ENCODE results near the gene CACNA2D1.

The CACNA2D1 gene

DNA sequence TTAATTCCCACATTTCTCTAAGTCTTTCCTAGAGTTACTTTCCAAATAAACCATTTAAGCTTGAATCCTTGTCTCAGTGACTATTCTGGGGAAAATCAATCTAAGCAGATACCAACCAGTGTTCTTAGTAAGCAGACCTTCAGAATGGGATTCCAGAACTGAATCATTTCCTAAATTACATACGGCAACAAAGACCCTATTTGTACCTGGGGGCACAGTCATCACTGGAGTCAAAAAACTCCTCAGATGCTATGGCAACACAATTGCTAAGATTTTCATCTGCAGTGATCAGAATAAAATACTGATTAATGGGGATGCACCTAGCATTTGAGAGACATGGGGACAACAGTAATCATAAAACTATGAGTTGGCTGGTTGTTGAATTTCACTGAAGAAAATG, 389.0 kb downstream of the CACNA2D1 start:
- no peak for DNase-seq (ENCODE audit: low read depth)
- TF ChIP-seq, protein P1, sequence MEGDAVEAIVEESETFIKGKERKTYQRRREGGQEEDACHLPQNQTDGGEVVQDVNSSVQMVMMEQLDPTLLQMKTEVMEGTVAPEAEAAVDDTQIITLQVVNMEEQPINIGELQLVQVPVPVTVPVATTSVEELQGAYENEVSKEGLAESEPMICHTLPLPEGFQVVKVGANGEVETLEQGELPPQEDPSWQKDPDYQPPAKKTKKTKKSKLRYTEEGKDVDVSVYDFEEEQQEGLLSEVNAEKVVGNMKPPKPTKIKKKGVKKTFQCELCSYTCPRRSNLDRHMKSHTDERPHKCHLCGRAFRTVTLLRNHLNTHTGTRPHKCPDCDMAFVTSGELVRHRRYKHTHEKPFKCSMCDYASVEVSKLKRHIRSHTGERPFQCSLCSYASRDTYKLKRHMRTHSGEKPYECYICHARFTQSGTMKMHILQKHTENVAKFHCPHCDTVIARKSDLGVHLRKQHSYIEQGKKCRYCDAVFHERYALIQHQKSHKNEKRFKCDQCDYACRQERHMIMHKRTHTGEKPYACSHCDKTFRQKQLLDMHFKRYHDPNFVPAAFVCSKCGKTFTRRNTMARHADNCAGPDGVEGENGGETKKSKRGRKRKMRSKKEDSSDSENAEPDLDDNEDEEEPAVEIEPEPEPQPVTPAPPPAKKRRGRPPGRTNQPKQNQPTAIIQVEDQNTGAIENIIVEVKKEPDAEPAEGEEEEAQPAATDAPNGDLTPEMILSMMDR (IDR thresholded peaks at IDR 0.05; ENCODE audit: control insufficient read depth, insufficient read depth, low read depth, low read length, missing control alignments) = no peak
- no peak overlapping the region for H3K4me3 ChIP-seq (ENCODE audit: control insufficient read depth, low read depth, low read length)

DNA sequence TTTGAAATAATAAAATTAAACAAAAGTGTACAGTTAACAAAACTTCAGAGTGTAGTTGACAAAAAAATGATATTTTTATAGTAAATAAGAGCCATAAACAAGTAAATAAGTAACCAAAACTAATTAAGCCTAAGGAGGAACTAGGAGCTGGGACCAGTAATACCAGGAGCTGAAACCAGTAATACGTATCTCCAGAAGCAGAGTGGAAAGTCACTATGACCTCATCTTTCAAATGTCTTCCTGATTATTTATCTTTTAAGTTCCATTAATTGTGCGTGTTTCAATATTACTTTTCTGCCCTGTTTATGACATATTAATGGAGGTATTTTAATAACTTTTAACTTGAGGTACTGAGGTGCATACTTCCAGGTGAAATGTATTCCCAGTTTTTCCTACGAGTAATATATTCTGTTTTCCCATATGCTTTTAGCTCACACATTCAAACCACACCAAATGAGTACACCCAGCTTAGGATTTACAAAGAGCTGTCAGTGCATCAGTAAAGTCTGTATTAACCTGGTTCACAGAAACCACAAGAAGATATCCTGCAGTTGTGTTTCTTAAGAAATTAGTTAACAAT, 390.0 kb downstream of the CACNA2D1 start:
- TF ChIP-seq, protein P1 (IDR thresholded peaks at IDR 0.05; ENCODE audit: control insufficient read depth, insufficient read depth, low read depth, low read length, missing control alignments) = no peak
- H3K4me3 ChIP-seq (ENCODE audit: control insufficient read depth, low read depth, low read length) = no peak overlapping the region
- no peak for DNase-seq (ENCODE audit: low read depth)

DNA sequence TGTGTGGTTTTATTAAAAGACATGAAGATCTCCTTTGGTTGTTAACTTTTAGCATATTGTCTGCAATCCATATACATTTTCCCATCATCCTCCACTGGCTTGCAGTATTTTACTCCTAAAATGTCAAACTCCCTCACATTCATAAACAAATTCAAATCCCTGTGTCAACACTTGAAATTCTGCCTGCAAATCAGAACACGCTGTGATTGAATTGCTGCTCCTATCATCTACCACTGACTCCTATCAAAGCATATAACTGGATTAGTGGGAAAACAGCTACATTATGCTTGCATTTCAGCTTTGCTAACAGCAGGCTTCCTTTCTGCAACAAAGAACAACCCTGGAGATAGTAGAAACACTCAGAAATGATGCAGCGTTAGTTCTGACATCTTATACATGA, 392.0 kb downstream of the CACNA2D1 start:
- no peak overlapping the region for H3K4me3 ChIP-seq (ENCODE audit: control insufficient read depth, low read depth, low read length)
- no peak for DNase-seq (ENCODE audit: low read depth)
- TF ChIP-seq, protein P1 (IDR thresholded peaks at IDR 0.05; ENCODE audit: control insufficient read depth, insufficient read depth, low read depth, low read length, missing control alignments) = no peak

DNA sequence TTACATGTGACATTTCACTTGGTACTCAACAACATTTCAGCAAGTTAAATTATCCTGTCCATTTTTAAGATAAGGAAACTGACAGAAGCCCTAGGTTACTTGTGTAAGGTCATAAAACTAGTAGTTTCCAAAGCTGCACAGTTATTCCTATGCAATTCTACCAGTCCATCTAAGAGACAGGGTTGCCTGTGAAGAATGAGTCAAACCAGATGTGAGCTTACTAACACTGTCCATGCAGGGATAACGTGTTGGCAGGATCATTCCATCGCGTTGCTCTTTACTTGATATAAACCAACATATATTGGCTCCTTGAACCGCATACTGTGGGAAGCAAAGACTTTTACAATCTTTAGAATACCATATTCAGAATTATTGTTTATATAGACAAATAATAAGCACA, 392.8 kb downstream of the CACNA2D1 start:
- no peak overlapping the region for H3K4me3 ChIP-seq (ENCODE audit: control insufficient read depth, low read depth, low read length)
- DNase-seq (ENCODE audit: low read depth) = peak; percentile 57
- TF ChIP-seq, protein P1 (IDR thresholded peaks at IDR 0.05; ENCODE audit: control insufficient read depth, insufficient read depth, low read depth, low read length, missing control alignments) = no peak

DNA sequence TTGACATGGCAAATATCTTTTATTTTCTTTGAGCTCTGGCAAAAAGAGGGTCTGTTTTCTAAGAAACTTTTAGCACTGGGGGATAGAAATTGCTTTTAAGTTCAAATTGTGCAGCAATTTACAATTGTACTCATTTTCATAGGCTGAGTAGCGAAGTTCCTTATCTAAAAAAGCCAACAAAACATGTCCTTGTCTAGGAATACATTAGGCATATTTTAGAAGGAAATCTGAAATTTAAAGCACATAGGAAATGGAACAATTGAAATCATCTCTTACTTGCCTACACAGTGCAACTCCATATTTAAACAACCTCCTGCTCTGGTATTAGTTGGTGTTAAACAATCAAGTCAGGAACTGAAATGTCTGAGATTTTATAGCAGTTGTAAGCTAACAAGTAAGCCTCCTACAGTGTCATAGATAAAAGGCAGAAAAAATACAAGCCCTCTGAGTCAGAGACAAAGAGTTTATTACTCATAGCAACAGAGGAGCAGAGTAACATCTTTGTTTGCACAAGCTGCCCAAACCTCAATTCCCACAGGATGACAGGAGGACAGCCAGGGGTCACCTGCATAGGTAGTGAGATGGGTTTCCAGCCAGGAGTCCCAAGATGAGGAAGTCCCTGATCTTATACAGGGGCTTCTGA, 393.6 kb downstream of the CACNA2D1 start:
- no peak overlapping the region for H3K4me3 ChIP-seq (ENCODE audit: control insufficient read depth, low read depth, low read length)
- DNase-seq (ENCODE audit: low read depth) = peak; percentile 77
- TF ChIP-seq, protein P1 (IDR thresholded peaks at IDR 0.05; ENCODE audit: control insufficient read depth, insufficient read depth, low read depth, low read length, missing control alignments) = no peak

DNA sequence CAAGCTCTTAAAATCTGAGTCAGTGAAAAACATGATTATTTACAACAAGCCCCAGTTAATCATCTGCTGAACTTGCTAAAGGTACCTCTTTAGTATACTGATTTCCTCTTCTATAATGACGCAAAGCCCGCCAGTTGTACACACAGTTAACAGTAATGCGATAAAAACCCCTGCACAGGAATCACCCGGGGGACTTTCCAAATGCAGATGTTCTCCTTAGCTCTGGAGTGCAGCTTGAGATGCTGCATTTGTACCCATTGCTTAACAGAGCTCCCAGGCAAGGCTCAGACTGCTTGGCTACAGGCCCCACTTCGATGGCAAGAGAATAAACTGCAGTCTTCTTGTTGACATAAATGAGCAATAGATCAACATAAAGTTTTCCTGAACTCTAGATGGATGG, 394.1 kb downstream of the CACNA2D1 start:
- TF ChIP-seq, protein P1 (IDR thresholded peaks at IDR 0.05; ENCODE audit: control insufficient read depth, insufficient read depth, low read depth, low read length, missing control alignments) = no peak
- no peak overlapping the region for H3K4me3 ChIP-seq (ENCODE audit: control insufficient read depth, low read depth, low read length)
- no peak for DNase-seq (ENCODE audit: low read depth)
